GM18505 (cell line): ENCODE data around the gene ZNF766.
A peak's percentile ranks its signal among the peaks of the same experiment; 100 is the strongest.
"Not testable (repeated sequence)": the region's sequence is repeated elsewhere in the genome, so short reads cannot be mapped to it uniquely, and the experiment has no call there.

Experiments used
- ATAC-seq: cut with Tn5 transposase; IDR thresholded peaks from one replicate; pipeline ENCODE4 v1.9.1; 2021; ENCODE audit not compliant: unreplicated experiment
- POLR2A ChIP-seq: IDR thresholded peaks from 4 replicates; pipeline ENCODE4 v1.6.1; 2011; ENCODE audit warnings: borderline replicate concordance; ENCODE audit not compliant: insufficient read depth, insufficient read length; ENCODE audit errors: extremely low read depth

Gene ZNF766

GRCh38 chr19:52244021-52244420 is 25.4 kb upstream of the ZNF766 start:
- ATAC-seq = no peak
- TF ChIP-seq POLR2A = no peak

GRCh38 chr19:52248241-52248640 is 21.1 kb upstream of the ZNF766 start:
- ATAC-seq = no peak
- no peak for TF ChIP-seq POLR2A

GRCh38 chr19:52258426-52258825 is 11.0 kb upstream of the ZNF766 start:
- no peak for TF ChIP-seq POLR2A
- no peak for ATAC-seq

GRCh38 chr19:52265556-52265955 is 3.8 kb upstream of the ZNF766 start:
- not testable (repeated sequence) for ATAC-seq

GRCh38 chr19:52270266-52270885 is 989 bp downstream of the ZNF766 start:
- TF ChIP-seq POLR2A = no peak
- no peak for ATAC-seq

- TF ChIP-seq POLR2A = no peak
- ATAC-seq = no peak
These were observed 3.9 kb downstream of the ZNF766 start for GRCh38 chr19:52273301-52273700.

- no peak for TF ChIP-seq POLR2A
- no peak for ATAC-seq
These were observed 4.8 kb downstream of the ZNF766 start for GRCh38 chr19:52274191-52274590.

GRCh38 chr19:52275988-52276387 is 6.6 kb downstream of the ZNF766 start:
- no peak for TF ChIP-seq POLR2A
- no peak for ATAC-seq

GRCh38 chr19:52277471-52277870 is 8.1 kb downstream of the ZNF766 start:
- no peak for ATAC-seq
- no peak for TF ChIP-seq POLR2A

GRCh38 chr19:52286256-52286655 is 16.9 kb downstream of the ZNF766 start:
- ATAC-seq = no peak
- no peak for TF ChIP-seq POLR2A

GRCh38 chr19:52291781-52292180 is 22.4 kb downstream of the ZNF766 start:
- ATAC-seq = no peak
- no peak for TF ChIP-seq POLR2A

GRCh38 chr19:52292946-52293345 is 23.6 kb downstream of the ZNF766 start:
- not testable (repeated sequence) for ATAC-seq

GRCh38 chr19:52296400-52296772 is 27.0 kb downstream of the ZNF766 start:
- TF ChIP-seq POLR2A = no peak
- no peak for ATAC-seq

GRCh38 chr19:52296773-52297600 is 27.6 kb downstream of the ZNF766 start, which contains the start of gene ZNF480:
Gene ZNF480, plus strand, starts transcription at chr19:52297169. Its CDS starts 3,244 bp downstream, at chr19:52300413.
- peak; percentile 67 for ATAC-seq
- TF ChIP-seq POLR2A = peak; percentile 84
